HCT116 (cell line): Measurements from ENCODE around the gene PTPRF. TPM values are rescaled to one million over a fixed set of nuclear protein-coding genes. Genes with fewer than 3 reads are reported as not detected.

Experiments
- ATAC-seq: fragments of 200-7000 bp; cut with Tn5 transposase; 2 replicates; pipeline ENCODE4 v1.9.1; 2020; ENCODE audit warnings: mild to moderate bottlenecking, moderate library complexity
- BruUV-seq: library from RNA; stranded (reverse); fragments of 400-500 nt; replicated peaks from 2 replicates; lab custom pipeline; 2021; lab: Mats Ljungman, UMichigan
- CTCF ChIA-PET: fragments of 300-600 bp; sonication (Branson Sonifier 250); formaldehyde crosslinking; loops from one replicate; lab custom pipeline; 2021; ENCODE audit warnings: antibody characterized with exemption; lab: Charles Lee
- POLR2A ChIA-PET: fragments of 300-600, 350-600 bp; sonication (Branson Sonifier 250); formaldehyde crosslinking; loops from one replicate; lab custom pipeline; 2021; ENCODE audit warnings: antibody characterized with exemption; lab: Charles Lee
- RAD21 ChIA-PET, 2 experiments: fragments of 300-600 bp; sonication (Branson Sonifier 250); formaldehyde crosslinking; loops; one replicate each; lab custom pipeline; 2023; ENCODE audit warnings: low total read pairs in 2 of 2; ENCODE audit not compliant: uncharacterized antibody in 2 of 2, unreplicated experiment in 2 of 2, low non-redundant PET in 1 of 2; lab: Charles Lee
- DNase-seq: peaks from one replicate; pipeline ENCODE4 v3.0.0-alpha.2; 2010; ENCODE audit warnings: low read depth, low spot score
- H2AFZ ChIP-seq: fragments of 200-600 bp; shearing (Covaris generic), sonication (generic); 2 replicates; pipeline ENCODE4 v1.6.1; 2017; ENCODE audit warnings: low read depth, mixed run types, mixed read lengths, antibody characterized with exemption, low read length; ENCODE audit not compliant: poor library complexity, severe bottlenecking
- H3K27ac ChIP-seq: 2 replicates; pipeline ENCODE4 v1.5.1; 2012; ENCODE audit warnings: low read depth, low read length
- H3K27me3 ChIP-seq: fragments of 200-600 bp; sonication (generic); 2 replicates; pipeline ENCODE4 v1.6.1; 2016; ENCODE audit warnings: mixed run types, low read length, mixed read lengths; ENCODE audit not compliant: insufficient read depth
- H3K36me3 ChIP-seq, 2 experiments: fragments of 200-500 bp in 1 of 2; fragments of 200-600 bp in 1 of 2; sonication (Bioruptor generic) in 1 of 2; sonication (generic) in 1 of 2; 2 replicates each; pipeline versions ENCODE4 v1.5.1 to v1.6.1; 2014 to 2016; ENCODE audit warnings: low read length in 2 of 2, inconsistent platforms in 1 of 2, mixed read lengths in 1 of 2, mixed run types in 1 of 2; ENCODE audit not compliant: insufficient read depth in 2 of 2, control insufficient read depth in 1 of 2
- H3K4me1 ChIP-seq, 2 experiments: fragments of 200-600 bp in 1 of 2; sonication (generic) in 1 of 2; 2 replicates each; pipeline versions ENCODE4 v1.5.1 to v1.6.1; 2012 to 2017; ENCODE audit warnings: low read length in 2 of 2, inconsistent platforms in 1 of 2, mild to moderate bottlenecking in 1 of 2, mixed read lengths in 1 of 2, mixed run types in 1 of 2, moderate library complexity in 1 of 2; ENCODE audit not compliant: insufficient read depth in 2 of 2, control insufficient read depth in 1 of 2
- H3K4me2 ChIP-seq: fragments of 200-600 bp; sonication (generic); 2 replicates; pipeline ENCODE4 v1.6.1; 2017; ENCODE audit warnings: mixed run types, low read length, mixed read lengths
- H3K4me3 ChIP-seq, 2 experiments: fragments of 200-600 bp in 1 of 2; sonication (generic) in 1 of 2; replicated peaks in 1 of 2; 2 replicates each; pipeline ENCODE4 v1.5.1; 2011 to 2016; ENCODE audit warnings: low read length in 2 of 2, control low read depth in 1 of 2, low read depth in 1 of 2, mild to moderate bottlenecking in 1 of 2, mixed read lengths in 1 of 2, mixed run types in 1 of 2
- H3K79me2 ChIP-seq: fragments of 200-600 bp; sonication (generic); 2 replicates; pipeline ENCODE4 v1.6.1; 2017; ENCODE audit warnings: mild to moderate bottlenecking, mixed run types, low read length, moderate library complexity, mixed read lengths; ENCODE audit not compliant: insufficient read depth
- H3K9ac ChIP-seq: fragments of 200-600 bp; sonication (generic); 2 replicates; pipeline ENCODE4 v1.6.1; 2016; ENCODE audit warnings: low read length, mixed read lengths
- H3K9me2 ChIP-seq: fragments of 200-600 bp; sonication (generic), shearing (Covaris generic); 2 replicates; pipeline ENCODE4 v1.6.1; 2017; ENCODE audit warnings: mixed run types, mild to moderate bottlenecking, moderate library complexity; ENCODE audit not compliant: insufficient read depth
- H3K9me3 ChIP-seq, 2 experiments: fragments of 200-500 bp in 1 of 2; fragments of 200-600 bp in 1 of 2; sonication (Bioruptor generic) in 1 of 2; sonication (generic) in 1 of 2; 2 replicates each; pipeline ENCODE4 v1.6.1; 2014 to 2017; ENCODE audit warnings: low read length in 2 of 2, mixed read lengths in 2 of 2, inconsistent platforms in 1 of 2, low read depth in 1 of 2, mild to moderate bottlenecking in 1 of 2, mixed run types in 1 of 2, moderate library complexity in 1 of 2; ENCODE audit not compliant: control insufficient read depth in 1 of 2, insufficient read depth in 1 of 2
- H4K20me1 ChIP-seq: fragments of 200-600 bp; sonication (generic), shearing (Covaris generic); 2 replicates; pipeline ENCODE4 v1.6.1; 2017; ENCODE audit warnings: mixed run types, mild to moderate bottlenecking, moderate library complexity; ENCODE audit not compliant: insufficient read depth
- ATF3 ChIP-seq: IDR thresholded peaks from 2 replicates; pipeline ENCODE4 v1.6.1; 2012
- CBX3 ChIP-seq: IDR thresholded peaks from 2 replicates; pipeline ENCODE4 v1.6.1; 2012; ENCODE audit warnings: low read depth
- CTCF ChIP-seq, 3 experiments: fragments of 200-600 bp in 1 of 3; sonication (generic) in 1 of 3; IDR thresholded peaks in 2 of 3; conservative IDR thresholded peaks in 1 of 3; 2 replicates each; pipeline ENCODE4 v1.5.1; 2012 to 2017; ENCODE audit warnings: low read depth in 2 of 3, low read length in 2 of 3, antibody characterized with exemption in 1 of 3, borderline replicate concordance in 1 of 3, control low read depth in 1 of 3, mild to moderate bottlenecking in 1 of 3, mixed read lengths in 1 of 3, mixed run types in 1 of 3, moderate library complexity in 1 of 3; ENCODE audit not compliant: insufficient read depth in 1 of 3
- EGR1 ChIP-seq: IDR thresholded peaks from 2 replicates; pipeline ENCODE4 v1.6.1; 2012; ENCODE audit warnings: low read depth
- EZH2 ChIP-seq: fragments of 200-600 bp; sonication (generic); IDR thresholded peaks from 2 replicates; pipeline ENCODE4 v1.6.1; 2017; ENCODE audit warnings: antibody characterized with exemption, mixed run types
- EZH2phosphoT487 ChIP-seq: fragments of 200-600 bp; IDR thresholded peaks from 2 replicates; pipeline ENCODE4 v1.6.1; 2018; ENCODE audit warnings: antibody characterized with exemption, borderline replicate concordance
- JUND ChIP-seq: IDR thresholded peaks from 2 replicates; pipeline ENCODE4 v1.6.1; 2012
- MAX ChIP-seq: IDR thresholded peaks from 2 replicates; pipeline ENCODE4 v1.6.1; 2012
- POLR2A ChIP-seq: IDR thresholded peaks from 2 replicates; pipeline ENCODE4 v1.7.0; 2011; ENCODE audit warnings: borderline replicate concordance; ENCODE audit not compliant: insufficient read depth, insufficient read length; ENCODE audit errors: extremely low read depth
- POLR2AphosphoS5 ChIP-seq: IDR thresholded peaks from 2 replicates; pipeline ENCODE4 v1.6.1; 2011; ENCODE audit warnings: mild to moderate bottlenecking, low read depth, low read length, moderate library complexity
- RAD21 ChIP-seq: IDR thresholded peaks from 2 replicates; pipeline ENCODE4 v1.6.1; 2012; ENCODE audit warnings: low read depth, mild to moderate bottlenecking
- SIN3A ChIP-seq: IDR thresholded peaks from 2 replicates; pipeline ENCODE4 v1.6.1; 2012; ENCODE audit warnings: low read depth
- SP1 ChIP-seq: IDR thresholded peaks from 2 replicates; pipeline ENCODE4 v1.6.1; 2012; ENCODE audit warnings: low read depth
- SRF ChIP-seq: IDR thresholded peaks from 2 replicates; pipeline ENCODE4 v1.6.1; 2012; ENCODE audit warnings: low read depth
- YY1 ChIP-seq: IDR thresholded peaks from 2 replicates; pipeline ENCODE4 v1.6.1; 2011; ENCODE audit warnings: low read length, low read depth, moderate library complexity, mild to moderate bottlenecking; ENCODE audit not compliant: insufficient replicate concordance; ENCODE audit errors: extremely low read depth
- ZBTB33 ChIP-seq: IDR thresholded peaks from 2 replicates; pipeline ENCODE4 v1.6.1; 2011; ENCODE audit warnings: mild to moderate bottlenecking, low read length, moderate library complexity; ENCODE audit not compliant: insufficient replicate concordance; ENCODE audit errors: extremely low read depth
- ZFX ChIP-seq: fragments of 450-650 bp; IDR thresholded peaks from 2 replicates; pipeline ENCODE4 v1.6.1; 2017
- intact Hi-C: fragments of 100-400 bp; cut with micrococcal nuclease; formaldehyde crosslinking; loops from 2 replicates; pipeline ENCODE4 v1.10.0; 2022
- total RNA-seq: library from RNA; stranded (reverse); gene quantifications from one replicate; pipeline ENCODE4 v1.2.1, GENCODE V29; 2021; ENCODE audit not compliant: unreplicated experiment

Gene PTPRF
- total RNA-seq, 1 experiment from 2014 or later, result 224 TPM

- Histone ChIP-seq H3K36me3 (peaks cover 22 to 26% of the 10 kb centered on the region in 2 experiments), H3K79me2 (peaks cover 45% of the 10 kb centered on the region), H4K20me1 (no peaks in the 10 kb centered on the region), H2AFZ (no peak overlapping the region), H3K9me2 (no peaks in the 10 kb centered on the region), H3K4me3 (0 out of 4 replicates have a peak overlapping the region, but pooled peaks of 1 of the 2 experiments have one; percentile 86), H3K27me3 (no peaks in the 10 kb centered on the region), H3K4me2 (peak overlapping the region; percentile 72), H3K4me1 (peaks cover 7 to 26% of the 10 kb centered on the region in 2 experiments; a peak in 3 of 4 replicates), H3K9me3 (no peaks in the 10 kb centered on the region), H3K27ac (no peak overlapping the region), H3K9ac (no peak overlapping the region)
- DNase-seq (no peak), ATAC-seq (no peak)
- TF ChIP-seq ATF3 (no peak), CBX3 (no peak), POLR2A (no peak), EGR1 (no peak), YY1 (no peak), EZH2 (no peak), RAD21 (no peak), POLR2AphosphoS5 (no peak), ZBTB33 (no peak), CTCF (IDR thresholded peaks at IDR 0.05 in 2 of 3, conservative IDR thresholded peaks at IDR 0.05 in 1 of 3; ENCODE audit: borderline replicate concordance in 1 of 3, insufficient read depth in 1 of 3, low read depth in 2 of 3, low read length in 2 of 3) (no peak), SP1 (no peak), JUND (no peak), SIN3A (no peak), MAX (no peak), SRF (no peak), ZFX (no peak), EZH2phosphoT487 (no peak)
- ChIA-PET CTCF (interaction anchor here (1.4 kb wide), 1 partner anchor 282 kb away, joined by 4 read pairs; no protein-coding TSS in a partner anchor), POLR2A (interaction anchor here (1.1 to 2.2 kb wide), 3 partner anchors 15 to 340 kb away, joined by 3 to 6 read pairs (median 6); partner anchors contain the start of gene ST3GAL3), RAD21 (interaction anchor here in 1 of 2 experiments (0.7 kb wide), 1 partner anchor 122 kb away, joined by 3 read pairs; no protein-coding TSS in a partner anchor)
- intact Hi-C loops, result loop anchor here (2.0 kb wide), 1 partner anchor 121 kb away; the partner anchor contains the start of gene PTPRF
- BruUV-seq, result no TSS peak
These were observed 121.2 kb downstream of the PTPRF start for GRCh38 chr1:43651902-43652301.
